Measurements from ENCODE around the gene RBPJ.

DNA sequence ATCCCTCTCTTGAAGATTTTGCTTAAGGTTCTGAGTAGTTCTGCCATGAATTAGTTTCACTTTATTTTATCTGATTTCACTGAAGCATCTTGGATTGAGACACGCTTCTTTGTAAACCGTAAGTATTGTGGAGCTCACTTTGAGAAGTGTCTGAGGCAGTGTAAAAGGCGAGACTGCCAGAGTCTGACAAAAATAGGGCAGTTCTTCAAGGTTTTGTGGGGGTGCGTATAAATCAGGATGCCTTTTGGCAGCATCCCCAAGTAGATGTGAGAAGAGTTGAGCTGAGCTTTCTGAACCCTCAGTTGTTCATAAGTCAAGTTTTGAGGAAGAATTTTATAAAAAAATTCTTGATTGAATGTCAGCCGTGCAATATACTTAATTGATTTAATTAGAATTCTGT, 76.3 kb downstream of the RBPJ start:
- TF ChIP-seq, protein P1, sequence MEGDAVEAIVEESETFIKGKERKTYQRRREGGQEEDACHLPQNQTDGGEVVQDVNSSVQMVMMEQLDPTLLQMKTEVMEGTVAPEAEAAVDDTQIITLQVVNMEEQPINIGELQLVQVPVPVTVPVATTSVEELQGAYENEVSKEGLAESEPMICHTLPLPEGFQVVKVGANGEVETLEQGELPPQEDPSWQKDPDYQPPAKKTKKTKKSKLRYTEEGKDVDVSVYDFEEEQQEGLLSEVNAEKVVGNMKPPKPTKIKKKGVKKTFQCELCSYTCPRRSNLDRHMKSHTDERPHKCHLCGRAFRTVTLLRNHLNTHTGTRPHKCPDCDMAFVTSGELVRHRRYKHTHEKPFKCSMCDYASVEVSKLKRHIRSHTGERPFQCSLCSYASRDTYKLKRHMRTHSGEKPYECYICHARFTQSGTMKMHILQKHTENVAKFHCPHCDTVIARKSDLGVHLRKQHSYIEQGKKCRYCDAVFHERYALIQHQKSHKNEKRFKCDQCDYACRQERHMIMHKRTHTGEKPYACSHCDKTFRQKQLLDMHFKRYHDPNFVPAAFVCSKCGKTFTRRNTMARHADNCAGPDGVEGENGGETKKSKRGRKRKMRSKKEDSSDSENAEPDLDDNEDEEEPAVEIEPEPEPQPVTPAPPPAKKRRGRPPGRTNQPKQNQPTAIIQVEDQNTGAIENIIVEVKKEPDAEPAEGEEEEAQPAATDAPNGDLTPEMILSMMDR (IDR thresholded peaks at IDR 0.05) = no peak
- no peak for TF ChIP-seq POLR2A (IDR thresholded peaks at IDR 0.05)
